Stomach smooth muscle (tissue), 2 donors: ENCODE measurements around the gene SEC61A1.

Experiments
- H3K27ac ChIP-seq: one replicate; pipeline ENCODE4 v1.7.0; 2013; ENCODE audit warnings: mild to moderate bottlenecking, low read length, inconsistent platforms
- H3K27me3 ChIP-seq, 2 donors: one replicate each; pipeline ENCODE4 v1.7.0; 2013; ENCODE audit warnings: low read length in 2 of 2; ENCODE audit not compliant: insufficient read depth in 2 of 2, control insufficient read depth in 1 of 2
- H3K36me3 ChIP-seq, 2 donors: one replicate each; pipeline ENCODE4 v1.7.0; 2013; ENCODE audit warnings: low read length in 2 of 2; ENCODE audit not compliant: control insufficient read depth in 2 of 2, insufficient read depth in 2 of 2
- H3K4me1 ChIP-seq: one replicate; pipeline ENCODE4 v1.7.0; 2013; ENCODE audit warnings: low read length; ENCODE audit not compliant: control insufficient read depth, insufficient read depth
- H3K4me3 ChIP-seq, 2 donors: one replicate each; pipeline ENCODE4 v1.7.0; 2013; ENCODE audit warnings: low read length in 2 of 2
- H3K9ac ChIP-seq, 2 donors: one replicate each; pipeline ENCODE4 v1.7.0; 2013; ENCODE audit warnings: low read length in 2 of 2, mild to moderate bottlenecking in 1 of 2
- H3K9me3 ChIP-seq, 2 donors: one replicate each; pipeline ENCODE4 v1.7.0; 2013; ENCODE audit warnings: low read length in 2 of 2; ENCODE audit not compliant: control insufficient read depth in 2 of 2
- donor health status: healthy.
- donor health status: Pancreatic carcinoma.

The SEC61A1 gene

GRCh38 chr3:128033102-128033501 is 19.1 kb upstream of the SEC61A1 start:
- Histone ChIP-seq H3K36me3 (no peaks in the 10 kb centered on the region), H3K27ac (no peak overlapping the region), H3K4me1 (no peaks in the 10 kb centered on the region), H3K27me3 (no peaks in the 10 kb centered on the region), H3K9ac (no peak overlapping the region), H3K4me3 (no peak overlapping the region), H3K9me3 (no peaks in the 10 kb centered on the region)

- Histone ChIP-seq H3K27ac (no peak overlapping the region), H3K36me3 (no peaks in the 10 kb centered on the region)
Measured at GRCh38 chr3:128036119-128036518, 16.1 kb upstream of the SEC61A1 start.

DNA sequence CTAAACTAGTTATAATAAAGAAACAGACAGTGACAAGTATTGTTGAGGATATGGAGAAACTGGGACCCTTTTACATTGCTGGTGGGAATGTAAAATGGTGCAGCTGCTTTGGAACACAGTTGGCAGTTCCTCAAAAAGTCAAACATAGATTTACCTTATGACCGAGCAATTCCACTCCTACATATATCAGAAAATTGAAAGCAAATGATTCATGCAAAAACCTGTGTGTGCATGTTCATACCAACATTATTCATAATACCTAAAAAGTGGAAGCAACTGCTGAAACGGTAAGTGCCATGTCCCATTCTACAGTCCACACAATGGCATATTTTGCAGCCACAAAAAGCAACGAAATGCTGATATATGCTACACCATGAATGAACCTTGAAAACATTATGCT is 12.2 kb upstream of the SEC61A1 start:
- Histone ChIP-seq H3K4me1 (no peaks in the 10 kb centered on the region), H3K27ac (no peak overlapping the region), H3K27me3 (no peaks in the 10 kb centered on the region), H3K9ac (no peak overlapping the region), H3K9me3 (no peaks in the 10 kb centered on the region), H3K36me3 (no peaks in the 10 kb centered on the region), H3K4me3 (no peak overlapping the region)

More at GRCh38 chr3:128036119-128036518, 16.1 kb upstream of the SEC61A1 start:
- Histone ChIP-seq H3K4me1 (no peaks in the 10 kb centered on the region), H3K4me3 (no peak overlapping the region), H3K9me3 (no peaks in the 10 kb centered on the region), H3K27me3 (no peaks in the 10 kb centered on the region), H3K9ac (no peak overlapping the region)

DNA sequence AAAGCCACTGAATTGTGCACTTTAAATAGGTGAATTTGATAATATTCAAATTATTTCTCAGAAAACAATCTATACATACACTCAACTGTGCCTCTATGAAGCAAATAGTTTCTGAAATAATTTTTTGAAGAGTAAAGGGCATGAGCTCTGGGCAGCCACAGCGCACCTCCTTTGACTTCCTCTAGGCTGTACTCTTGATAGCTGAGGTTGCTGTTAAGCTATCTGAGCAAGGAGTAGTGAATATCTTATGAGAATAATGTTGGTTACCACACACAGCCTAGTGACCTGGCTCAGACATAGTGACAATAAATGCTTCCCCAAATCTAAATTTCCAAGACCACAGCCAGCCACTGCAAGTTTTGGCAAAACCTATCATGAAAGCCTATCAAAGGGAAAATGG is 11.6 kb upstream of the SEC61A1 start:
- no peak overlapping the region for H3K27ac ChIP-seq
- H3K4me3 ChIP-seq: no peak overlapping the region
- H3K36me3 ChIP-seq: no peaks in the 10 kb centered on the region
- no peaks in the 10 kb centered on the region for H3K9me3 ChIP-seq
- H3K9ac ChIP-seq: no peak overlapping the region
- H3K4me1 ChIP-seq: no peaks in the 10 kb centered on the region
- no peaks in the 10 kb centered on the region for H3K27me3 ChIP-seq

GRCh38 chr3:128041344-128041743 is 10.9 kb upstream of the SEC61A1 start:
- Histone ChIP-seq H3K4me3 (no peak overlapping the region), H3K9ac (no peak overlapping the region), H3K27ac (no peak overlapping the region), H3K36me3 (no peaks in the 10 kb centered on the region), H3K27me3 (no peaks in the 10 kb centered on the region), H3K9me3 (no peaks in the 10 kb centered on the region), H3K4me1 (no peaks in the 10 kb centered on the region)

DNA sequence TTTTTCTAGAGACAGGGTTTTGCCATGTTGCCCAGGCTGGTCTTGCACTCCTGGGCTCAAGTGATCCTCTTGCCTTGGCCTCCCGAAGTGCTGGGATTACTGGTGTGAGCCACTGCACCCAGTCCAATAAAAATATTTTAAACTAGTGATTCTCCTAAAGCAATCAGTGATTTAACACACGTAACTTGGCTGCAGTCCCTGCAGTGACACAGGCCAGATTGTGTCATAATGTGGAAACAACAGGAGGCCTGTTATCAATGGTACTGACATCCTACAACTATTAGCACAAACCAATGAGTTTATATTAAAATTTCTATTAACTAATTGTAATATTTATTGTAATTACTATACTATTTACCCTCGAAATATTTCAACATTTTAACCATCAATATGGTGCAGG is 1.6 kb upstream of the SEC61A1 start:
- no peaks in the 10 kb centered on the region for H3K27me3 ChIP-seq
- H3K9me3 ChIP-seq: no peaks in the 10 kb centered on the region
- no peak overlapping the region for H3K27ac ChIP-seq
- H3K36me3 ChIP-seq: peaks cover 5 to 7% of the 10 kb centered on the region in 2 donors
- no peak overlapping the region for H3K9ac ChIP-seq
- H3K4me1 ChIP-seq: peaks cover 24% of the 10 kb centered on the region
- no peak overlapping the region for H3K4me3 ChIP-seq

DNA sequence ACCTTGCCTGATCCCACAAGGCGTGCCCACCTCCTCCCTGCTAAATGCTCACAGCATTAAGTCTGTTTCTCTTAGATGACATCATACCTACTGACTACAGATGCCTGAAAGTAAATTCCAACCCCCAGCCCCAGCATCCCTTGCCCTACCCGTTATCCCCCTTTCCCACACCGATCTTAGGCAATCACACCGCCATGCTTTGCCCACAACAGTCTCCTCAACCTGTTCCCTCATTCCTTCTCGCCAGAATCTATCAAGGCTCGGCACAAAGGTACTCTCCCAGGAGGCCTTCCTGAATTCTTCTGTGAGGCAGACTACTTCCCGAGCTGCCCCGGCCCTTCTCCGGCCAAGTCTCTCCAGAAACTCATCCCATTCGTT is 789 bp upstream of the SEC61A1 start:
- no peaks in the 10 kb centered on the region for H3K9me3 ChIP-seq
- H3K27ac ChIP-seq: peak overlapping the region; percentile 46
- H3K9ac ChIP-seq: peak overlapping the region; percentile 90 to 93
- peak overlapping the region; percentile 93 to 99 for H3K4me3 ChIP-seq
- H3K27me3 ChIP-seq: no peaks in the 10 kb centered on the region
- H3K36me3 ChIP-seq: peaks cover 8 to 9% of the 10 kb centered on the region in 2 donors
- peaks cover 24% of the 10 kb centered on the region for H3K4me1 ChIP-seq

DNA sequence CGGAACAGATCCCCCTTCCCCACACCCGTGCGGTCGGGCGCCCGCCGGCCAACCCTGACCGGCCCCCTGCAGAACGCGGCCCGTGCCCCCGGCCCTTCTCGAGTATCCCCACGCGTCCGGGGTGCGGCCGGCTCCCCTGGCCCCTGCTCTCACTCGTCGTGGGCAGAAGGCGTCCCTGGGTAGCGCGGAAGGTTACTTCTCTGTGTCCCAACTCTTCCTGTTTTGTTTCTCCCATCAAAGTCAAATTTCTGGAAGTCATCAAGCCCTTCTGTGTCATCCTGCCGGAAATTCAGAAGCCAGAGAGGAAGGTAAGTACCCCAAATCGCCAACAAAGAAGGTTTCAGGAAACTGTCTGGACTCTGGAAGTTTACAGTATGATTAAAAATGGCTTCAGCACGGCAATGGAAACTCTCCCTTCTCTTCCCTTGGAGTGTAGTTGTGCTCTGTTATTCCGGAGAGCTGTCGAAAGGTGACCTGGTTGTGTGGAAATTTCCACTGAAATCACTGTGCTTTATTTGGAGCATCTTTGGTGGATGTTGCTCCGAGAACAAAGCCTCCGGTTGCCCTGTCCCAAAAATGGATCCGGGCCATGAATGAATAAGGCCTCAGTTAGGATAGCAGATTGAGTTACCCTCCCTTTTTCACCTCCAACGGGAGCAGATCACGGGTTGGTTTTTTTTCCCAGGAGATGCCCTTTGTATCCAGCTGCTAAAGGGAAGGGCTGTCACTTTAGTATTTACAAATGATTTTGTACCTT is 536 bp downstream of the SEC61A1 start:
- Histone ChIP-seq H3K27me3 (no peaks in the 10 kb centered on the region), H3K27ac (peak overlapping the region; percentile 83), H3K36me3 (peaks cover 12 to 14% of the 10 kb centered on the region in 2 donors), H3K4me1 (peaks cover 24% of the 10 kb centered on the region), H3K4me3 (peak overlapping the region; percentile 93 to 99), H3K9me3 (no peaks in the 10 kb centered on the region), H3K9ac (peak overlapping the region; percentile 97)

GRCh38 chr3:128053614-128054013 is 1.4 kb downstream of the SEC61A1 start:
- Histone ChIP-seq H3K9ac (peak overlapping the region; percentile 97), H3K36me3 (peaks cover 14 to 17% of the 10 kb centered on the region in 2 donors), H3K27ac (no peak overlapping the region), H3K4me1 (peaks cover 24% of the 10 kb centered on the region), H3K4me3 (peak overlapping the region; percentile 93 to 99), H3K9me3 (no peaks in the 10 kb centered on the region), H3K27me3 (no peaks in the 10 kb centered on the region)

DNA sequence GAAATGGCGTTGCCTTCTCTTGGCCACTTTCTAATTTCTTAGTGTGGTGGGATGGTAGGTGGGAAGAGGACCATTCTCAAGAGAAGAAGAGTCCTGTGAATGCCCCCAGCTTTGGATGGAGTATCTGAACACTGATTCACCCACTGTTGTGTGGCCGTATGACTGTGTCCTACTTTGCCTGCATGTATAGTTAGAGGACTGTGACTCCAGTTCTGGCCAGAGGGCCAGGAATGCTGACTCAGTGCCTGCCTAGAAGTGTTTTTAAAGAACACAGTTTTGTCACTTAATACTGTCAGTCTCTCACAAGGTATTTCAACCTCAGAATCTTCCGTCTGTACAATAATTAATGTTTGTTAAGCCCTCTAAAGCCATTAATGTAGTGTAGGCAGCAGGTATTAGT is 2.1 kb downstream of the SEC61A1 start:
- Histone ChIP-seq H3K9ac (peak overlapping the region in 1 of 2 donors; percentile 97), H3K4me3 (peak overlapping the region; percentile 93 to 99), H3K27ac (no peak overlapping the region), H3K9me3 (no peaks in the 10 kb centered on the region), H3K4me1 (peaks cover 24% of the 10 kb centered on the region), H3K27me3 (no peaks in the 10 kb centered on the region), H3K36me3 (peaks cover 18% of the 10 kb centered on the region in 2 donors)

GRCh38 chr3:128056258-128056657 is 4.0 kb downstream of the SEC61A1 start:
- H3K27ac ChIP-seq: no peak overlapping the region
- no peak overlapping the region for H3K4me3 ChIP-seq
- H3K27me3 ChIP-seq: no peaks in the 10 kb centered on the region
- H3K9ac ChIP-seq: no peak overlapping the region
- H3K4me1 ChIP-seq: peaks cover 23% of the 10 kb centered on the region
- no peaks in the 10 kb centered on the region for H3K9me3 ChIP-seq
- peaks cover 36 to 37% of the 10 kb centered on the region in 2 donors for H3K36me3 ChIP-seq
